Measurements from ENCODE around the gene RSU1. TPM values are rescaled to one million over a fixed set of nuclear protein-coding genes. Genes with fewer than 3 reads are reported as not detected.

RSU1 gene
- total and polyA plus RNA-seq, 2 of the 13 experiments (the other 11 are each of a cell fraction or from before 2014, with no cell fraction given) = 32.3 to 35.1 TPM

DNA sequence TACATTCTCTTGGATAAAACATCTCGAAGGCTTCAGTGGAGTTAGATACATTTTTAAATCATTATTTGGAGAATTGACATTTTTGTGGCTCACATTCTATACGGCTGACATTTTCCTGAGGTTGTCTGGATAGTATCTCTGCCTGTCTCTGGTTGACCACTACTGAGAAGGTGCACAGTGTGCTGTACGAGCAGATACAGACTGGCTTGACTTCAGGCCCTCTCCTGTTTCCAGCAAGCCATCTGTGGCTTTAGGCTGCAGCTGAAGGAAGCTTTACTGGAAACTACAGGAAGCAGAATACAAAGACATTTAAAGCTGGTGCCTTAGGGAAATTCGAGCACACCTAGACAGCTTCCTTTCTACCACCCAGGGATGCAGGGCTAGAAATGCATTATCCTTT is 39.3 kb upstream of the RSU1 start (continued):
- TF ChIP-seq ZNF275 (CRISPR knock-in tag; IDR thresholded peaks at IDR 0.05; ENCODE audit: borderline replicate concordance) = no peak
- no peak for TF ChIP-seq MYC (CRISPR knock-in tag; IDR thresholded peaks at IDR 0.05; ENCODE audit: borderline replicate concordance)
- TF ChIP-seq HNRNPL (IDR thresholded peaks at IDR 0.05; ENCODE audit: low read depth, low read length) = no peak
- TF ChIP-seq ZNF546 (CRISPR knock-in tag; conservative IDR thresholded peaks at IDR 0.05) = no peak
- no peak for TF ChIP-seq ZNF317 (CRISPR knock-in tag; IDR thresholded peaks at IDR 0.05)
- TF ChIP-seq MLLT10 (CRISPR knock-in tag; IDR thresholded peaks at IDR 0.05) = no peak
- no peak for TF ChIP-seq NAIF1 (CRISPR knock-in tag; IDR thresholded peaks at IDR 0.05; ENCODE audit: borderline replicate concordance)
- TF ChIP-seq ZBTB1 (CRISPR knock-in tag; IDR thresholded peaks at IDR 0.05; ENCODE audit: borderline replicate concordance) = no peak

GRCh38 chr10:16856092-16856491 is 38.9 kb upstream of the RSU1 start:
- H3K27ac ChIP-seq (ENCODE audit: extremely low read length, insufficient read depth, low read length) = no peak overlapping the region
- CTCF ChIA-PET (ENCODE audit: low intra/inter-chr PET ratio, low total read pairs) = no interaction called here
- ATAC-seq = no peak
- FAIRE-seq = no peak
- POLR2A ChIA-PET = no interaction called here
- no peaks in the 10 kb centered on the region for H3K9me3 ChIP-seq (ENCODE audit: low read length)
- intact Hi-C loops (cut with micrococcal nuclease; ENCODE audit: unreplicated experiment) = no loop called here
- DNase-seq (ENCODE audit: low spot score) = no peak
- no peaks in the 10 kb centered on the region for H3K36me3 ChIP-seq (replicated peaks in 1 of 2; ENCODE audit: control insufficient read depth in 1 of 2, insufficient read depth in 2 of 2, low read length in 2 of 2)
- H3K4me1 ChIP-seq (ENCODE audit: insufficient read depth, low read length) = no peaks in the 10 kb centered on the region
- WGBS (ENCODE audit: low lambda C conversion rate) = 56% methylated on average over 5 of the region's 5 CpGs
- in situ Hi-C loops (cut with HindIII; ENCODE audit: extremely low pct_ligation_motif_present, low pct_unique_long_range_greater_than_20kb) = no loop called here
- H3K27me3 ChIP-seq (ENCODE audit: control insufficient read depth in 1 of 2, insufficient read depth in 2 of 2, low read length in 2 of 2) = no peaks in the 10 kb centered on the region
- no peak overlapping the region for H3K4me3 ChIP-seq (replicated peaks in 1 of 3; ENCODE audit: insufficient read depth in 1 of 3, low read depth in 2 of 3, low read length in 3 of 3)
- no TSS peak for BruUV-seq (replicated peaks)
- no peak overlapping the region for H2AFZ ChIP-seq (ENCODE audit: low read length)
- H3K79me2 ChIP-seq (ENCODE audit: insufficient read depth, low read length) = no peaks in the 10 kb centered on the region
- no peak overlapping the region for H3K9ac ChIP-seq (ENCODE audit: insufficient read depth, low read depth, low read length)
- no peak overlapping the region for H3K4me2 ChIP-seq (ENCODE audit: low read depth, low read length)
- no peaks in the 10 kb centered on the region for H4K20me1 ChIP-seq (ENCODE audit: insufficient read depth, low read length)
- TF ChIP-seq SRSF9 (IDR thresholded peaks at IDR 0.05; ENCODE audit: borderline replicate concordance, insufficient read depth, low read depth, low read length, poor library complexity, severe bottlenecking) (no peak), RCOR2 (CRISPR knock-in tag; IDR thresholded peaks at IDR 0.05) (no peak), ZNF326 (CRISPR knock-in tag; IDR thresholded peaks at IDR 0.05; ENCODE audit: borderline replicate concordance) (no peak), HDAC2 (CRISPR knock-in tag; IDR thresholded peaks at IDR 0.05) (no peak)
- TF ChIP-seq, protein P1, sequence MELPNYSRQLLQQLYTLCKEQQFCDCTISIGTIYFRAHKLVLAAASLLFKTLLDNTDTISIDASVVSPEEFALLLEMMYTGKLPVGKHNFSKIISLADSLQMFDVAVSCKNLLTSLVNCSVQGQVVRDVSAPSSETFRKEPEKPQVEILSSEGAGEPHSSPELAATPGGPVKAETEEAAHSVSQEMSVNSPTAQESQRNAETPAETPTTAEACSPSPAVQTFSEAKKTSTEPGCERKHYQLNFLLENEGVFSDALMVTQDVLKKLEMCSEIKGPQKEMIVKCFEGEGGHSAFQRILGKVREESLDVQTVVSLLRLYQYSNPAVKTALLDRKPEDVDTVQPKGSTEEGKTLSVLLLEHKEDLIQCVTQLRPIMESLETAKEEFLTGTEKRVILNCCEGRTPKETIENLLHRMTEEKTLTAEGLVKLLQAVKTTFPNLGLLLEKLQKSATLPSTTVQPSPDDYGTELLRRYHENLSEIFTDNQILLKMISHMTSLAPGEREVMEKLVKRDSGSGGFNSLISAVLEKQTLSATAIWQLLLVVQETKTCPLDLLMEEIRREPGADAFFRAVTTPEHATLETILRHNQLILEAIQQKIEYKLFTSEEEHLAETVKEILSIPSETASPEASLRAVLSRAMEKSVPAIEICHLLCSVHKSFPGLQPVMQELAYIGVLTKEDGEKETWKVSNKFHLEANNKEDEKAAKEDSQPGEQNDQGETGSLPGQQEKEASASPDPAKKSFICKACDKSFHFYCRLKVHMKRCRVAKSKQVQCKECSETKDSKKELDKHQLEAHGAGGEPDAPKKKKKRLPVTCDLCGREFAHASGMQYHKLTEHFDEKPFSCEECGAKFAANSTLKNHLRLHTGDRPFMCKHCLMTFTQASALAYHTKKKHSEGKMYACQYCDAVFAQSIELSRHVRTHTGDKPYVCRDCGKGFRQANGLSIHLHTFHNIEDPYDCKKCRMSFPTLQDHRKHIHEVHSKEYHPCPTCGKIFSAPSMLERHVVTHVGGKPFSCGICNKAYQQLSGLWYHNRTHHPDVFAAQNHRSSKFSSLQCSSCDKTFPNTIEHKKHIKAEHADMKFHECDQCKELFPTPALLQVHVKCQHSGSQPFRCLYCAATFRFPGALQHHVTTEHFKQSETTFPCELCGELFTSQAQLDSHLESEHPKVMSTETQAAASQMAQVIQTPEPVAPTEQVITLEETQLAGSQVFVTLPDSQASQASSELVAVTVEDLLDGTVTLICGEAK (IDR thresholded peaks at IDR 0.05) = no peak
- TF ChIP-seq, protein P1 (CRISPR knock-in tag; IDR thresholded peaks at IDR 0.05) = no peak

All from HepG2 (cell line).